Fibroblast of lung (primary cell): ENCODE data around the gene KSR2. TPM values are rescaled to one million over a fixed set of nuclear protein-coding genes. Genes with fewer than 3 reads are reported as not detected.

ENCODE experiments used
- DNase-seq, 2 donors: peaks; one replicate each; pipeline versions ENCODE4 v3.0.0 to v3.0.0-alpha.2; 2010; ENCODE audit warnings: low read depth in 2 of 2
- H2AFZ ChIP-seq: 2 replicates; pipeline ENCODE4 v1.5.1; 2012; ENCODE audit warnings: low read length, control low read depth, inconsistent platforms
- H3K27ac ChIP-seq: 2 replicates; pipeline ENCODE4 v1.5.1; 2011; ENCODE audit warnings: low read length, control low read depth; ENCODE audit not compliant: insufficient read depth
- H3K27me3 ChIP-seq: 2 replicates; pipeline ENCODE4 v1.5.1; 2011; ENCODE audit warnings: mild to moderate bottlenecking, low read length; ENCODE audit not compliant: control insufficient read depth, insufficient read depth
- H3K36me3 ChIP-seq: 2 replicates; pipeline ENCODE4 v1.5.1; 2011; ENCODE audit warnings: low read length; ENCODE audit not compliant: control insufficient read depth, insufficient read depth
- H3K4me1 ChIP-seq: 2 replicates; pipeline ENCODE4 v1.5.1; 2011; ENCODE audit warnings: low read length; ENCODE audit not compliant: control insufficient read depth, insufficient read depth; ENCODE audit errors: extremely low read depth
- H3K4me2 ChIP-seq: 2 replicates; pipeline ENCODE4 v1.5.1; 2011; ENCODE audit warnings: low read length, control low read depth; ENCODE audit not compliant: insufficient read depth; ENCODE audit errors: extremely low read depth
- H3K4me3 ChIP-seq, 4 experiments: fragments of 200-600 bp in 1 of 4; sonication (generic) in 1 of 4; replicated peaks in 1 of 4; 2 replicates each; pipeline ENCODE4 v1.5.1; 2011 to 2016; ENCODE audit warnings: low read length in 4 of 4, low read depth in 3 of 4, mild to moderate bottlenecking in 3 of 4, control low read depth in 2 of 4, inconsistent platforms in 1 of 4, mixed read lengths in 1 of 4; ENCODE audit not compliant: insufficient read depth in 1 of 4; ENCODE audit errors: control extremely low read depth in 1 of 4
- H3K79me2 ChIP-seq: 2 replicates; pipeline ENCODE4 v1.5.1; 2012; ENCODE audit warnings: mild to moderate bottlenecking, low read length, inconsistent platforms; ENCODE audit not compliant: control insufficient read depth, insufficient read depth
- H3K9ac ChIP-seq: 2 replicates; pipeline ENCODE4 v1.5.1; 2011; ENCODE audit warnings: mild to moderate bottlenecking, low read length, control low read depth; ENCODE audit not compliant: insufficient read depth
- H3K9me3 ChIP-seq: 2 replicates; pipeline ENCODE4 v1.5.1; 2012; ENCODE audit warnings: low read depth, low read length; ENCODE audit not compliant: control insufficient read depth, insufficient read depth
- H4K20me1 ChIP-seq: 2 replicates; pipeline ENCODE4 v1.5.1; 2011; ENCODE audit warnings: low read length; ENCODE audit not compliant: control insufficient read depth, insufficient read depth; ENCODE audit errors: extremely low read depth
- CTCF ChIP-seq, 2 donors: IDR thresholded peaks in 1 of 2; conservative IDR thresholded peaks in 1 of 2; 1 replicate in 1 of 2; 2 replicates in 1 of 2; pipeline ENCODE4 v1.5.1; 2011 to 2012; ENCODE audit warnings: low read length in 2 of 2, control low read depth in 1 of 2, inconsistent platforms in 1 of 2, low read depth in 1 of 2, mild to moderate bottlenecking in 1 of 2
- EZH2 ChIP-seq: IDR thresholded peaks from 2 replicates; pipeline ENCODE4 v1.5.1; 2012; ENCODE audit warnings: low read length, control low read depth, mild to moderate bottlenecking; ENCODE audit errors: missing control alignments
- polyA plus RNA-seq, 2 donors: library from polyadenylated mRNA; depleted of rRNA in 1 of 2; stranded (reverse) in 1 of 2; unstranded in 1 of 2; fragments of >200 nt; gene quantifications; 2 replicates each; pipeline ENCODE4 v1.2.1, GENCODE V29; 2011 to 2012; ENCODE audit warnings: missing spikeins in 1 of 2
- total RNA-seq: library from RNA; depleted of rRNA; stranded (reverse); fragments of >200 nt; gene quantifications from 2 replicates; pipeline ENCODE4 v1.2.1, GENCODE V29; 2014

KSR2 gene
- total and polyA plus RNA-seq, 2 donors (not counting 1 experiment from before 2014, with no cell fraction given): not detected

- Histone ChIP-seq H3K4me3 (no peak overlapping the region), H4K20me1 (no peaks in the 10 kb centered on the region), H3K27ac (no peak overlapping the region), H3K9me3 (no peaks in the 10 kb centered on the region), H2AFZ (no peak overlapping the region), H3K4me1 (no peaks in the 10 kb centered on the region), H3K4me2 (no peak overlapping the region), H3K79me2 (no peaks in the 10 kb centered on the region), H3K36me3 (no peaks in the 10 kb centered on the region), H3K9ac (no peak overlapping the region), H3K27me3 (no peaks in the 10 kb centered on the region)
- no peak for DNase-seq
- no peak for TF ChIP-seq CTCF (conservative IDR thresholded peaks at IDR 0.05 in 1 of 2, IDR thresholded peaks at IDR 0.05 in 1 of 2; ENCODE audit: low read depth in 1 of 2, low read length in 2 of 2)
- TF ChIP-seq EZH2: no peak
Measured at GRCh38 chr12:117476341-117476740, 492.4 kb downstream of the KSR2 start.

GRCh38 chr12:117473856-117474255, 494.9 kb downstream of the KSR2 start:
- TF ChIP-seq EZH2 (no peak), CTCF (conservative IDR thresholded peaks at IDR 0.05 in 1 of 2, IDR thresholded peaks at IDR 0.05 in 1 of 2; ENCODE audit: low read depth in 1 of 2, low read length in 2 of 2) (no peak)
- Histone ChIP-seq H3K4me2 (no peak overlapping the region), H3K27me3 (no peaks in the 10 kb centered on the region), H3K36me3 (no peaks in the 10 kb centered on the region), H3K79me2 (no peaks in the 10 kb centered on the region), H3K4me1 (no peaks in the 10 kb centered on the region), H3K4me3 (no peak overlapping the region), H3K27ac (no peak overlapping the region), H2AFZ (no peak overlapping the region), H3K9me3 (no peaks in the 10 kb centered on the region), H3K9ac (no peak overlapping the region), H4K20me1 (no peaks in the 10 kb centered on the region)
- no peak for DNase-seq

DNA sequence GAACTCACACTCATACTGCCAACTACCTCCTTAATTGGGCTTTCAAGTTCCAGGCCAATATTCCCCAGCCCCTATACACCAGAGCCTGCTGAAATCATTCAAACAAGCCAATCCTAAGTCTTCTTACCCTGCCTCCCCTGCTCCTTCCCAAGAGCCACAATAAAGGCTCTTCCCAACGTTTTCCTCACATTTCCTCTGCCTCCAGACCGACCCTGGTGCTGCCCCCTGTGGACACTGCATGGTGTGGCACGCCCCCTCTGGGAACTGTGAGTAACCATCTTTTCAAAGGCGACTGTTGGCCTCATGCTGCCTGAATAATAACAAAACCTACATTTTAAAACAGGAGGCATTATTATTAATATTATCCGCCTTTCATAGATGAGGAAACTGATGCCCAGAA, 495.8 kb downstream of the KSR2 start:
- H3K4me3 ChIP-seq: no peak overlapping the region
- no peak for TF ChIP-seq CTCF (conservative IDR thresholded peaks at IDR 0.05 in 1 of 2, IDR thresholded peaks at IDR 0.05 in 1 of 2; ENCODE audit: low read depth in 1 of 2, low read length in 2 of 2)
- no peak for TF ChIP-seq EZH2
- H4K20me1 ChIP-seq: no peaks in the 10 kb centered on the region
- no peak for DNase-seq
- H3K4me1 ChIP-seq: no peaks in the 10 kb centered on the region
- H3K27me3 ChIP-seq: no peaks in the 10 kb centered on the region
- no peak overlapping the region for H3K27ac ChIP-seq
- no peak overlapping the region for H2AFZ ChIP-seq
- H3K36me3 ChIP-seq: no peaks in the 10 kb centered on the region
- no peaks in the 10 kb centered on the region for H3K9me3 ChIP-seq
- H3K9ac ChIP-seq: no peak overlapping the region
- H3K4me2 ChIP-seq: no peak overlapping the region
- no peaks in the 10 kb centered on the region for H3K79me2 ChIP-seq
